ENCODE results near the gene PRSS21.

The PRSS21 gene

GRCh38 chr16:2867987-2868789, 51.2 kb downstream of the PRSS21 start:
- Histone ChIP-seq H3K27me3 (ENCODE audit: insufficient read depth, poor library complexity, severe bottlenecking) (no peaks in the 10 kb centered on the region), H3K27ac (replicated peaks) (peak overlapping the region; percentile 91), H3K4me3 (replicated peaks; ENCODE audit: insufficient read depth, low read length) (peak overlapping the region; percentile 58)
- peak; percentile 91 to 97 for DNase-seq (ENCODE audit: low read depth in 1 of 2, low spot score in 1 of 2)
- peak; percentile 93 for TF ChIP-seq GABPA (IDR thresholded peaks at IDR 0.05; ENCODE audit: low read depth)
- peak; percentile 40; the same call in 1 of the 2 replicates for TF ChIP-seq SPI1 (IDR thresholded peaks at IDR 0.05; ENCODE audit: borderline replicate concordance, low read depth)
- peak; percentile 86 for TF ChIP-seq CTCF (IDR thresholded peaks at IDR 0.05; ENCODE audit: insufficient read depth, low read length)
- peak; percentile 80 for TF ChIP-seq REST (IDR thresholded peaks at IDR 0.05; ENCODE audit: insufficient replicate concordance, low read depth)
- TF ChIP-seq POLR2AphosphoS5 (IDR thresholded peaks at IDR 0.05; ENCODE audit: low read depth), result peak; percentile 92
